HepG2 (cell line): ENCODE measurements around the gene ADAD2. TPM values are rescaled to one million over a fixed set of nuclear protein-coding genes. Genes with fewer than 3 reads are reported as not detected.
A peak's percentile ranks its signal among the peaks of the same experiment; 100 is the strongest.

Experiments used
- AHR ChIP-seq: IDR thresholded peaks from 2 replicates; pipeline ENCODE4 v1.6.1; 2018; ENCODE audit warnings: missing genetic modification reagents, missing compliant biosample characterization
- DR1 ChIP-seq: sonication (generic); formaldehyde crosslinking; IDR thresholded peaks from 2 replicates; pipeline ENCODE4 v1.8.0; 2021; ENCODE audit warnings: mild to moderate bottlenecking, missing genetic modification reagents, inconsistent platforms
- ERF ChIP-seq: IDR thresholded peaks from 2 replicates; pipeline ENCODE4 v1.6.1; 2018; ENCODE audit warnings: missing biosample characterization, missing genetic modification reagents
- KLF16 ChIP-seq, 2 experiments: sonication (generic) in 1 of 2; formaldehyde crosslinking in 1 of 2; IDR thresholded peaks; 2 replicates each; pipeline versions ENCODE4 v1.6.1 to v1.8.0; 2016 to 2023; ENCODE audit warnings: missing genetic modification reagents in 2 of 2, missing compliant biosample characterization in 1 of 2
- MTF1 ChIP-seq: sonication (generic); formaldehyde crosslinking; IDR thresholded peaks from 2 replicates; pipeline ENCODE4 v1.5.0; 2020; ENCODE audit warnings: missing genetic modification reagents
- NFYB ChIP-seq: sonication (generic); formaldehyde crosslinking; IDR thresholded peaks from 2 replicates; pipeline ENCODE4 v1.4.0; 2020; ENCODE audit warnings: missing genetic modification reagents
- NRL ChIP-seq: sonication (generic); formaldehyde crosslinking; IDR thresholded peaks from 2 replicates; pipeline ENCODE4 v1.5.0; 2020; ENCODE audit warnings: missing genetic modification reagents, mild to moderate bottlenecking, moderate library complexity, borderline replicate concordance
- ZNF207 ChIP-seq: fragments of 450-650 bp; IDR thresholded peaks from 2 replicates; pipeline ENCODE4 v1.6.1; 2016; ENCODE audit warnings: antibody characterized with exemption, borderline replicate concordance
- ZNF766 ChIP-seq: sonication (generic); formaldehyde crosslinking; IDR thresholded peaks from 2 replicates; pipeline ENCODE4 v1.5.0; 2020; ENCODE audit warnings: missing genetic modification reagents, borderline replicate concordance
- ZNF816 ChIP-seq: sonication (generic); formaldehyde crosslinking; IDR thresholded peaks from 2 replicates; pipeline ENCODE4 v1.8.0; 2022; ENCODE audit warnings: missing genetic modification reagents, mild to moderate bottlenecking, borderline replicate concordance
- polyA plus RNA-seq, 8 experiments: library from polyadenylated mRNA; depleted of rRNA in 3 of 8; stranded (reverse) in 7 of 8; unstranded in 1 of 8; fragments of >200 nt; fragmentation: Illumina TruSeq in 4 of 8; extraction: Trizol in 4 of 8; gene quantifications; 2 replicates each; pipeline versions ENCODE4 v1.2.1 to v1.2.3, GENCODE V29; 2011 to 2016; ENCODE audit warnings: low read depth in 4 of 8, missing spikeins in 1 of 8, mixed read lengths in 1 of 8; ENCODE audit not compliant: insufficient read depth in 1 of 8
- total RNA-seq, 5 experiments: library from RNA; depleted of rRNA; stranded (reverse); fragments of >200 nt; fragmentation: Illumina TruSeq; extraction: Trizol; gene quantifications; 2 replicates each; pipeline ENCODE4 v1.2.3, GENCODE V29; 2016; ENCODE audit warnings: low read depth in 1 of 5
- TF ChIP-seq, protein P1 (sequence below): sonication (generic); formaldehyde crosslinking; IDR thresholded peaks from 2 replicates; pipeline ENCODE4 v1.4.0; 2020; ENCODE audit warnings: missing genetic modification reagents
- TF ChIP-seq, protein P2 (sequence below): sonication (generic); formaldehyde crosslinking; IDR thresholded peaks from 2 replicates; pipeline ENCODE4 v1.4.0; 2020; ENCODE audit warnings: missing genetic modification reagents
- TF ChIP-seq, protein P3 (sequence below): IDR thresholded peaks from 2 replicates; pipeline ENCODE4 v1.6.1; 2016; ENCODE audit warnings: missing genetic modification reagents, missing compliant biosample characterization

The ADAD2 gene
- total and polyA plus RNA-seq, 2 of the 13 experiments (the other 11 are each of a cell fraction or from before 2014, with no cell fraction given), result not detected

DNA sequence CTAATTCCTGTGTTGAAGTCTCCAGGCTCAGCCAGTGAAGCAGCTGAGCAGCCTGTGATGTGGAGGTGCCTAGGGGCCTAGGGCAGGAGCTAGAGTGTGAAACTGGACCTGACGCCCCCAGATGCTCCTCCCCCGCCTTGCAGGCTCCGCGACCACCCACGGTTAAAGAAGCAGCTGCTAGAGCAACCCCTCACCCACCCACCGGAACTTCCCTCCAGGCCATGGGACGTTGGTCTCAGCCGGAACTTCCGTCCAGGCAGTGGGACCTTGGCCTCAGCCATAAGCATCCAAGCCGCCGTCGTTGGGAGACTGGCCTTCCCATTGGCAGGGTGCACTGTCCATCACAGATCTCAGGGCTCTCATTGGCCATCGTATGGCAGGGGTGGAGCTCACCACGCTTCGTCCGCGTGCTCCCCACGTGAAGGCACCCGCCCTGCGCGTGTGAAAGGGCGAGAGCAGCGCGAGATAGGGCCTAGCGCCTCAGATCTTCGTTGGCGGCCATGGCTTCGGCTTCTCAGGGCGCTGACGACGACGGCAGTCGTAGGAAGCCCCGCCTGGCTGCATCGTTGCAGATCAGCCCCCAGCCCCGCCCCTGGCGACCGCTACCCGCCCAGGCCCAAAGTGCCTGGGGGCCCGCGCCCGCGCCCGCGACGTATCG is at the start of gene ADAD2 (continued):
- TF ChIP-seq ZNF816 (CRISPR knock-in tag) (no peak), NFYB (CRISPR knock-in tag) (peak; percentile 84), ZNF207 (no peak), MTF1 (CRISPR knock-in tag) (no peak), ZNF766 (CRISPR knock-in tag) (no peak), KLF16 (CRISPR knock-in tag; IDR thresholded peaks at IDR 0.05) (no peak), NRL (CRISPR knock-in tag) (no peak), DR1 (CRISPR knock-in tag) (no peak), AHR (CRISPR knock-in tag) (no peak), ERF (no peak)
- TF ChIP-seq, protein P1, sequence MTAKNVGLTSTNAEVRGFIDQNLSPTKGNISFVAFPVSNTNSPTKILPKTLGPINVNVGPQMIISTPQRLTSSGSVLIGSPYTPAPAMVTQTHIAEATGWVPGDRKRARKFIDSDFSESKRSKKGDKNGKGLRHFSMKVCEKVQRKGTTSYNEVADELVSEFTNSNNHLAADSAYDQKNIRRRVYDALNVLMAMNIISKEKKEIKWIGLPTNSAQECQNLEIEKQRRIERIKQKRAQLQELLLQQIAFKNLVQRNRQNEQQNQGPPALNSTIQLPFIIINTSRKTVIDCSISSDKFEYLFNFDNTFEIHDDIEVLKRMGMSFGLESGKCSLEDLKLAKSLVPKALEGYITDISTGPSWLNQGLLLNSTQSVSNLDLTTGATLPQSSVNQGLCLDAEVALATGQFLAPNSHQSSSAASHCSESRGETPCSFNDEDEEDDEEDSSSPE (CRISPR knock-in tag), result no peak
- TF ChIP-seq, protein P2, sequence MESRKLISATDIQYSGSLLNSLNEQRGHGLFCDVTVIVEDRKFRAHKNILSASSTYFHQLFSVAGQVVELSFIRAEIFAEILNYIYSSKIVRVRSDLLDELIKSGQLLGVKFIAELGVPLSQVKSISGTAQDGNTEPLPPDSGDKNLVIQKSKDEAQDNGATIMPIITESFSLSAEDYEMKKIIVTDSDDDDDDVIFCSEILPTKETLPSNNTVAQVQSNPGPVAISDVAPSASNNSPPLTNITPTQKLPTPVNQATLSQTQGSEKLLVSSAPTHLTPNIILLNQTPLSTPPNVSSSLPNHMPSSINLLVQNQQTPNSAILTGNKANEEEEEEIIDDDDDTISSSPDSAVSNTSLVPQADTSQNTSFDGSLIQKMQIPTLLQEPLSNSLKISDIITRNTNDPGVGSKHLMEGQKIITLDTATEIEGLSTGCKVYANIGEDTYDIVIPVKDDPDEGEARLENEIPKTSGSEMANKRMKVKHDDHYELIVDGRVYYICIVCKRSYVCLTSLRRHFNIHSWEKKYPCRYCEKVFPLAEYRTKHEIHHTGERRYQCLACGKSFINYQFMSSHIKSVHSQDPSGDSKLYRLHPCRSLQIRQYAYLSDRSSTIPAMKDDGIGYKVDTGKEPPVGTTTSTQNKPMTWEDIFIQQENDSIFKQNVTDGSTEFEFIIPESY (CRISPR knock-in tag), result peak; percentile 56; the same call in 1 of the 2 replicates
- TF ChIP-seq, protein P3, sequence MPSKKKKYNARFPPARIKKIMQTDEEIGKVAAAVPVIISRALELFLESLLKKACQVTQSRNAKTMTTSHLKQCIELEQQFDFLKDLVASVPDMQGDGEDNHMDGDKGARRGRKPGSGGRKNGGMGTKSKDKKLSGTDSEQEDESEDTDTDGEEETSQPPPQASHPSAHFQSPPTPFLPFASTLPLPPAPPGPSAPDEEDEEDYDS (CRISPR knock-in tag), result no peak
